ENCODE measurements around the gene DGLUCY.

GRCh38 chr14:91271639-91272038 lies 157.8 kb downstream of the DGLUCY start:
- TF ChIP-seq EZH2phosphoT487 (IDR thresholded peaks at IDR 0.05; ENCODE audit: insufficient read depth, low read depth) (no peak), EZH2 (IDR thresholded peaks at IDR 0.05; ENCODE audit: insufficient read depth, poor library complexity, severe bottlenecking) (no peak)

Data from GM23248 (cell line).